GM19324 (cell line): ENCODE data around the gene TMEM44.
"Not testable (repeated sequence)": the region's sequence is repeated elsewhere in the genome, so short reads cannot be mapped to it uniquely, and the experiment has no call there.

Experiments
- ATAC-seq: cut with Tn5 transposase; IDR thresholded peaks from one replicate; pipeline ENCODE4 v1.9.1; 2021; ENCODE audit warnings: mild to moderate bottlenecking, moderate library complexity; ENCODE audit not compliant: unreplicated experiment, low FRiP score

The TMEM44 gene

DNA sequence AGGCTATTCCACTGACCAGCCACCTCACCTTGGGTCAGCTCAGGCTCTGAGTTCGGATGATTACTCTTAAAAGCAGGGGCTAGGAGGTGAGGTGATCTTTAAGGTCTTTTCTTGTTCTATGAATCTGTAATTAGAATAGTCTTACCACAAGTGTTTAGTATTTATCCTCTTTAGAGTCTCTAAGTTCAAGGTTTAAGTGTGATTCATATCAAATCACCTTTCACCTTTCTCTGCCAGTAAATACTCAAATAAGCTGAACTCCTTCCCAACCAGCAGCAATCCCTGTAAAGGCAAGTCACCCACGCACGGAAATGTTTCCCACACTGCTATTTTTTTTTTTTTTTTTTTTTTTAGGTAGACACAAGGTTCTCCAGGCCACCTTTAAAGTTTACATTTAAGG lies 14.5 kb upstream of the TMEM44 start:
- ATAC-seq: no peak

DNA sequence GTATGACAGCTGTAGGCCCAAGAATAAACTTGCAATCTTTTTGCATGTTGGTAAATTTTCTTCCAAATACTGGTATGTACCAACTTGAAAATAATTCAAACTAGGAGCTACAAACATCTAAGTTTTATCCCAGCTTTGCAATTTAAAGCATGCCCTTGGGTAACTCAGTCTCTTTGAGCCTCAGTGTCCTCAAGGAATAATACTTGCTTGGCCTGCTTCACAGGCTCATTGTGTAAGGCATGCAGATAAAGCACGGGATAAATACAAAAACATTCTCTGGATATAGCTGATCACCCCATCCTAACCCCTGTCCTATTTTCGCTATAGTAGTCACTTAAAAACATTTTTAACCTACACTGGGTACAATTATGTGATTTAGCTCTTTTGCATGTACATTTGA lies 9.6 kb upstream of the TMEM44 start:
- ATAC-seq: no peak

- no peak for ATAC-seq
These were observed 7.6 kb upstream of the TMEM44 start for GRCh38 chr3:194640829-194641228.

GRCh38 chr3:194638991-194639605 lies 5.9 kb upstream of the TMEM44 start:
- no peak for ATAC-seq

GRCh38 chr3:194637541-194638400 lies 4.6 kb upstream of the TMEM44 start:
- ATAC-seq: no peak

- ATAC-seq: no peak
These were observed 3.8 kb upstream of the TMEM44 start for GRCh38 chr3:194637066-194637465.

GRCh38 chr3:194632809-194633348 lies 340 bp downstream of the TMEM44 start:
- peak; percentile 57 for ATAC-seq

DNA sequence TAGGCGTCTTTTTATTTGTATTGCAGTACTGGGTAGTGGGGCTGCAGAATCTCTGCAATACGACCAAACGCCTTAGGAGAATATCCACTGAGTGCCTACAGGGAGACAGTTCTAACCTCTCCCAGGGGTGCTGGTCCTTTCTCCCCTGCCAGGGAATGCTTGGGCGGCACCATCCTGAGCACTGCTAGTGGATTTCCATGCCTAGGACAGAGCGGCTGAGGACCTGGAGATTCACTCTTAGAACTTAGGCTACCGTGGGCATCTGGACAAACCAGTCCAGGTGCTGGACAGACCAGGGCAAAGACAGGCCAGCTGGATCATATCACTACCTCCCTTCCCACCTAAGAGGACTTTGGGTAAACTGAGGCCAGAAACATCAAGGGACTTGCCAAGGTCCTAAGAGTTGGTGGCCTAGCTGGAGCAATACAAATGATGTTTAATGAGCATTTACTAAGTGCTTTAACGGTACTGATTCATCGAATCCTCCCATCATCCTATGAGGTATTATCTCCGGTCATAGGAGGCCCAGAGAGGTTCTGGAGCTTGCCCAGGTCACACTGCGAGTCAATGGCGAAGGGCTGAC lies 902 bp downstream of the TMEM44 start:
- no peak for ATAC-seq

- no peak for ATAC-seq
These were observed 1.5 kb downstream of the TMEM44 start for GRCh38 chr3:194631696-194632095.

DNA sequence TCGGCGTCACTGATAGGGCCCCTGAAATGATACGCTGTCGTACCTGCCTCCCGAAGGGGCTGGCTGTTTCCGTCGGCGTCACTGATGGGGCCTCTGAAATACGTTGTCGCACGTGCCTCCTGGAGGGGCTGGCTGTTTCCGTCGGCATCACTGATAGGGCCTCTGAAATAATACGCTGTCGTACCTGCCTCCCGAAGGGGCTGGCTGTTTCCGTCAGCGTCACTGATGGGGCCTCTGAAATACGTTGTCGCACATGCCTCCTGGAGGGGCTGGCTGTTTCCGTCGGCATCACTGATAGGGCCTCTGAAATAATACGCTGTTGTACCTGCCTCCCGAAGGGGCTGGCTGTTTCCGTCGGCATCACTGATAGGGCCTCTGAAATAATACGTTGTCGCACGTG lies 2.5 kb downstream of the TMEM44 start:
- not testable (repeated sequence) for ATAC-seq

DNA sequence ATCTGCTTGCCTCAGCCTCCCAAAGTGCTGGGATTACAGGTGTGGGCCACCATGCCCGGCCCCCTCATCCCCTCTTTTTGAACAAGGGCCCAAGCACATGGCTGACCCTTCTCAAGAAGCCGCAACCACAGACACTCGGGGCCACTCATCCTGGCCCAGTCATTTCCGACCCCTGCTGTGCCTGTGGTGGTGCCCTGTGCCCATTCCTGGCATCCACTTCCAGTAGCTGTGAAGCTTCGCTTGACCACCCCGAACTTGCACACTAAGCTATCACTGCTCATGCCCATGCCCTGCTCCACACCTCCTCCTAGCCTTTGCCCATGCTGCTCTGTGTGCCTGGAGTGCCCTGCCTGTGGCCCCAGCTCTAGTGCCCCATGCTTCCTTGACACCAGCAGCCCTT lies 8.3 kb downstream of the TMEM44 start:
- ATAC-seq: no peak

GRCh38 chr3:194623449-194624290 lies 9.5 kb downstream of the TMEM44 start:
- ATAC-seq: no peak

- no peak for ATAC-seq
These were observed 10.4 kb downstream of the TMEM44 start for GRCh38 chr3:194622621-194623340.

- ATAC-seq: no peak
These were observed 11.3 kb downstream of the TMEM44 start for GRCh38 chr3:194621947-194622346.

DNA sequence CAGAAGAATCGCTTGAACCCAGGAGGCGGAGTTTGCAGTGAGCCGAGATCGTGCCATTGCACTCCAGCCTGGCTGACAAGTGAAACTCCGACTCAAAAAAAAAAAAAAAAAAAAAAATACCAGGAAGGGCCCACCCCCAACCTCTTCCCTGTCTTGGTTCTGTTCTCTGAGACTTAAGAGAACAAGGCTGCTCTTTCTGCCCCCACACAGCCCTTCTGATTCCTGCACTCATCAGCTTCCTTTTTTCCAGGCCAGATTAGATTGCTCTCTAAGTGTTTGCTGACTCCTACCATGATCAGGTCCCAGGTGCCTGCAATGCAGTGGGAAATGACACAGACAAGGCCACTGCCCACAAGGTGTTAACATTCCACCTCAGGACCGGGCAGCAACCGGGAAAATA lies 13.0 kb downstream of the TMEM44 start:
- no peak for ATAC-seq

GRCh38 chr3:194619741-194620140 lies 13.5 kb downstream of the TMEM44 start:
- no peak for ATAC-seq

DNA sequence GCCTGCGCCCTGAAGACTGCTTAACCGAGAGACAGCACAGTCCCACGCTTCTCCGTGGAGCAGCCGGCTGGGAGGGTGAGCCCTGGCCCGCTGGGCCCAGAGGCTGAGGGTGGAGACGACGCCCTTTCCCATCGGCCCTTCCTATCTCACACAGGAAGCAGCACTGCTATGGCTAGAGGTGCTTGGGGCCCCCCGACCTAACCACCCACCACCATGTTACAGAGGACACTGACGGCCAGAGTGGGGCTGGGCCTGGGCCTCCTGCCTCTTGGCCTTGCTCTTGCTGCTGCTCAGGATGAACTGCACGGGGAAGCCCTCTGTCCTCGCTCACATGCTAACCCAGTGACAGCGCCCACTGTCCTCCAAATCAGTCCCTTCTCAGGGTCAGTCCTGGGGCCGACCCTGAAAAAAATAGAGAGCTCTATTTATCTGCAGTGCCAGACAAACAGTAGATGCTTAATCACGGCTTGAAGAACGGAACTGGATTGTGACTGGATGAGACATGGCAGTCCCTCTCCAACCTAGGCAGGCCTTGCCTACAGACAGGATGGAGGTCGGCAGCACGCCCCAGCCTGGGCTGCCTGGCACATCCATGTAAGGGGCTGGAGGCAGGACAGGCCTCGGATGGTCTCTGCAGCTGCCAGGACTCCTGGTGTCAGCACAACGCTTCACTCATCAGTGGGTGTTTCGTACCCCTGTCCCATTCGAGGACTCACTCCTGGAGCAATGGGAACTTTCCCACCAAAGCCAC lies 14.2 kb downstream of the TMEM44 start:
- ATAC-seq: no peak

GRCh38 chr3:194617827-194618226 lies 15.4 kb downstream of the TMEM44 start:
- ATAC-seq: no peak

DNA sequence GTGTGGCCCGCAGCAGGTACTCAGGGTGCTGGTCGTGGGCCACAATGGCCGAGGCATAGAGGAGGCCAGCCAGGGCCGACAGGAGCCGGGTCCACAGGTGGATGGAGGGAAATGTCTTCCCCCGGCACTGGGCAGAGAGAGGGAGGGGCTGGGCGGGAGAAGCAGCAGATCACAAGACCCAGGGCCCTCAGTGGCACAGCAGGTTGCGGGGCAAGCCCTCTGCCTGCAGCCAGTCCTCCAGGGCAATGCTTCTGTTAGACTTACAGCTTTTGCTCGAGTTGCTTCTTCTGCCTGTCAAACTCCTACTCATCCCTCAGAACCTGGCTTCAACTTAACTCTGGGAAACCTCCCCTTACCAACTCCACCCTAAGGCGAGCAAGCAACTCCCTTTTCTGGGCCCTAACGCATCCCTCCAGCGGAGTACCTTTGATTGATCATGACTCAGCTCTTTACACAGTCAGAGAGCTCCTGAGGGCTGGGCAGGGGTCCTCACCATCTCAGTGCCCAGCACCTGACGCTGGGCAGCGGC lies 16.0 kb downstream of the TMEM44 start:
- no peak for ATAC-seq
